Trophoblast cell (in vitro differentiated cells and primary cell): Measurements from ENCODE around the gene HCFC2.

Experiments used
- DNase-seq, 2 donors: peaks; one replicate each; pipeline ENCODE4 v3.0.0-alpha.2; 2016
- H2AFZ ChIP-seq: 2 replicates; pipeline ENCODE4 v1.6.1; 2013; ENCODE audit warnings: low read length, moderate library complexity, mild to moderate bottlenecking; ENCODE audit not compliant: insufficient read depth, poor library complexity
- H2AK5ac ChIP-seq: 2 replicates; pipeline ENCODE4 v1.6.1; 2013; ENCODE audit warnings: mild to moderate bottlenecking, low read length
- H2BK120ac ChIP-seq: 2 replicates; pipeline ENCODE4 v1.6.1; 2013; ENCODE audit warnings: low read length, mild to moderate bottlenecking, moderate library complexity; ENCODE audit not compliant: insufficient read depth, poor library complexity
- H2BK12ac ChIP-seq: 2 replicates; pipeline ENCODE4 v1.6.1; 2013; ENCODE audit warnings: mild to moderate bottlenecking, low read length, moderate library complexity
- H2BK5ac ChIP-seq: 2 replicates; pipeline ENCODE4 v1.6.1; 2013; ENCODE audit warnings: low read length, low read depth, moderate library complexity, mild to moderate bottlenecking; ENCODE audit not compliant: poor library complexity
- H3K14ac ChIP-seq: 2 replicates; pipeline ENCODE4 v1.6.1; 2013; ENCODE audit warnings: mild to moderate bottlenecking, low read length
- H3K18ac ChIP-seq: 2 replicates; pipeline ENCODE4 v1.6.1; 2013; ENCODE audit warnings: mild to moderate bottlenecking, low read length
- H3K23ac ChIP-seq: 2 replicates; pipeline ENCODE4 v1.6.1; 2013; ENCODE audit warnings: low read length
- H3K27ac ChIP-seq: 2 replicates; pipeline ENCODE4 v1.5.1; 2013; ENCODE audit warnings: low read depth, mild to moderate bottlenecking, inconsistent platforms, low read length, moderate library complexity
- H3K27me3 ChIP-seq: 2 replicates; pipeline ENCODE4 v1.6.1; 2013; ENCODE audit warnings: inconsistent platforms, mild to moderate bottlenecking, low read length, moderate library complexity; ENCODE audit not compliant: insufficient read depth
- H3K36me3 ChIP-seq, 2 experiments: 1 replicate in 1 of 2; 2 replicates in 1 of 2; pipeline ENCODE4 v1.6.1; 2013; ENCODE audit warnings: low read length in 2 of 2, mild to moderate bottlenecking in 2 of 2, moderate library complexity in 1 of 2; ENCODE audit not compliant: insufficient read depth in 2 of 2, control insufficient read depth in 1 of 2
- H3K4ac ChIP-seq: 2 replicates; pipeline ENCODE4 v1.6.1; 2013; ENCODE audit warnings: low read depth, mild to moderate bottlenecking, low read length, moderate library complexity
- H3K4me1 ChIP-seq, 2 experiments: 1 replicate in 1 of 2; 2 replicates in 1 of 2; pipeline ENCODE4 v1.6.1; 2013; ENCODE audit warnings: low read length in 2 of 2, mild to moderate bottlenecking in 2 of 2, moderate library complexity in 1 of 2; ENCODE audit not compliant: insufficient read depth in 2 of 2, control insufficient read depth in 1 of 2
- H3K4me2 ChIP-seq: 2 replicates; pipeline ENCODE4 v1.6.1; 2013; ENCODE audit warnings: inconsistent platforms, mild to moderate bottlenecking, low read length, moderate library complexity
- H3K4me3 ChIP-seq: 2 replicates; pipeline ENCODE4 v1.5.1; 2013; ENCODE audit warnings: mild to moderate bottlenecking, low read depth, low read length, inconsistent platforms
- H3K79me1 ChIP-seq: one replicate; pipeline ENCODE4 v1.6.1; 2013; ENCODE audit warnings: low read length
- H3K79me2 ChIP-seq: 2 replicates; pipeline ENCODE4 v1.6.1; 2013; ENCODE audit warnings: low read length, mild to moderate bottlenecking; ENCODE audit not compliant: control insufficient read depth, insufficient read depth, poor library complexity
- H3K9ac ChIP-seq: 2 replicates; pipeline ENCODE4 v1.6.1; 2013; ENCODE audit warnings: mild to moderate bottlenecking, low read length
- H3K9me3 ChIP-seq: 2 replicates; pipeline ENCODE4 v1.6.1; 2013; ENCODE audit warnings: low read depth, mild to moderate bottlenecking, control low read depth, inconsistent platforms, low read length; ENCODE audit not compliant: insufficient read depth
- H4K12ac ChIP-seq: 2 replicates; pipeline ENCODE4 v1.6.1; 2013; ENCODE audit warnings: low read depth, mild to moderate bottlenecking, low read length, moderate library complexity
- H4K8ac ChIP-seq: 2 replicates; pipeline ENCODE4 v1.6.1; 2013; ENCODE audit warnings: low read depth, mild to moderate bottlenecking, low read length, moderate library complexity
- H4K91ac ChIP-seq: one replicate; pipeline ENCODE4 v1.6.1; 2013; ENCODE audit warnings: low read depth, mild to moderate bottlenecking, low read length, moderate library complexity
- WGBS: extraction: QIAGEN DNeasy Blood & Tissue Kit; methylation state at CpG from one replicate; pipeline ENCODE4 v1.1.7; 2013; ENCODE audit warnings: missing lambda C conversion rate; ENCODE audit not compliant: insufficient read length, insufficient coverage; ENCODE audit errors: extremely low coverage; 5-methylcytosine and 5-hydroxymethylcytosine counted together

The HCFC2 gene

DNA sequence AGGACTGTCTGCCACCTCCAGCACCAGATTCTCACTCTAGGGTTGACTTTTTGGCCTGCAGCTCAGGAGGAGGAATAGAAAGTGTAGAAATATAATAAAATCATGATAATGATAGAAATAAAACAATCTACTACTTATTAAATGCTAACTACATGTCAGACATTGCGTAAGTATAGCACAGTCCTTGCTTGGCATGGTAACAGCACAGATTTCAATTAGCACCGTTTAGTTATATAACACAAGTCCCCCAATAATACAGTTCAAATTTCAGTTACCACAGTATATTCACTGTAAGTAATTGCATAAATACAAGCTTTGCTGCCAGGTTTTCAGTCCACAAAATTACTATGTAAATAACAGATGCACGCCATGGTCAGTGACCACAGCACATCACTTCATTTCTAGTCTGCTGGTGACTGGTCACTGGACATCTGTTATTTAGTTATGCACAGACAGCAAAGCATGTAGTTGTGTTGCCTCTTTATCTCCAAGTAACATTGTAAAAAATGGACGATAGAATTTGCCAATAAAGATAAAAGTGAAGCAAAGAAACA lies 7.8 kb upstream of the HCFC2 start:
- Histone ChIP-seq H4K8ac (no peak overlapping the region), H2BK12ac (no peak overlapping the region), H3K23ac (no peak overlapping the region), H3K36me3 (no peaks in the 10 kb centered on the region), H3K14ac (no peak overlapping the region), H3K4me1 (no peaks in the 10 kb centered on the region), H3K18ac (no peak overlapping the region), H3K4me2 (no peak overlapping the region), H2AK5ac (no peak overlapping the region), H3K4me3 (no peak overlapping the region), H4K91ac (no peak overlapping the region), H2BK120ac (no peak overlapping the region), H3K9me3 (no peaks in the 10 kb centered on the region), H2AFZ (no peak overlapping the region), H3K4ac (no peak overlapping the region), H3K27ac (no peak overlapping the region), H3K9ac (no peak overlapping the region), H3K27me3 (no peaks in the 10 kb centered on the region), H3K79me2 (no peaks in the 10 kb centered on the region), H4K12ac (no peak overlapping the region), H3K79me1 (no peaks in the 10 kb centered on the region), H2BK5ac (no peak overlapping the region)
- no CpG with 5 or more reads among the region's 4 CpGs for WGBS
- DNase-seq: no peak

DNA sequence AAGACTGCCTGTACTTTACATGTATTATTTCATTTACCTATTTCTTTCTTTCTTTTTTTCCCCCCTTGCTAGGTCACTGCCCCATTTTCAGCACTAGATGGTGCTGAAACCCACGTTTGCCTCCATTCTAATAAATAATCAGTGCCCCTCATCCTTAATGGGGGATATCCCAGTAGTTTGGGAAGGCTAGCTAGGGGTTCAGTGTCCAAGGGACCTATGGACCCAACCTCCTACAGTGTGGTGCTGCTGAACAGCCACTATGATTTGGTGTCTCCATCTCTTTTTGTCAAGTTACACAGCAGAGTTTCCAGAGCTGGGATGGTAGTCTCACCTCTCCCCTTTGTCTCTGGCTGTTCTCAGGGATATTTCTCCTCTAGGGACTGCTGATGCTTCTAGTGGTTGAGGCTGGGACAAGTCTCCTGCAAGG lies 6.5 kb upstream of the HCFC2 start:
- no peak overlapping the region for H2BK12ac ChIP-seq
- H3K9ac ChIP-seq: no peak overlapping the region
- no peaks in the 10 kb centered on the region for H3K79me2 ChIP-seq
- H4K12ac ChIP-seq: no peak overlapping the region
- H4K8ac ChIP-seq: no peak overlapping the region
- no CpG with 5 or more reads among the region's 1 CpG for WGBS
- peak in 1 of 2 donors; percentile 38 for DNase-seq
- H4K91ac ChIP-seq: no peak overlapping the region
- no peak overlapping the region for H2BK5ac ChIP-seq
- H3K4ac ChIP-seq: no peak overlapping the region
- H3K14ac ChIP-seq: no peak overlapping the region
- no peaks in the 10 kb centered on the region for H3K9me3 ChIP-seq
- no peaks in the 10 kb centered on the region for H3K36me3 ChIP-seq
- H3K4me2 ChIP-seq: no peak overlapping the region
- no peak overlapping the region for H2AFZ ChIP-seq
- H3K27me3 ChIP-seq: no peaks in the 10 kb centered on the region
- H3K27ac ChIP-seq: no peak overlapping the region
- no peaks in the 10 kb centered on the region for H3K79me1 ChIP-seq
- no peaks in the 10 kb centered on the region for H3K4me1 ChIP-seq
- H2BK120ac ChIP-seq: no peak overlapping the region
- no peak overlapping the region for H3K4me3 ChIP-seq
- H2AK5ac ChIP-seq: no peak overlapping the region
- no peak overlapping the region for H3K23ac ChIP-seq
- H3K18ac ChIP-seq: no peak overlapping the region

DNA sequence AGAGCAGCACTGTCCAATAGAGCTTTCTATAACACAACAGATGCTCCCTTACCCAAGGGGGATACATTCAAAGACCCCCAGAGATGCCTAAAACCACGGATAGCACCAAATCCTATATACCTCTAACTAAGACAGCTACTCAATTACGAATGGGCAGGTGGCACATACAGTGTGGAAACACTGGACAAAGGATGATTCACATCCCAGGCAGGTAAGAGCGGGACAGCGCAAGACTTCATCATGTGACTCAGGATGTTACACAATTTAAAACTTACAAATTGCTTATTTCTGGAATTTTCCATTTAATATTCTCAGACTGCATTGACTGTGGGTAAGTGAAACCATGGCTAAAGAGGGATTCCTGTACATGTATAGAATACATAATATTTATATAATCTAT lies 5.5 kb upstream of the HCFC2 start:
- H2BK5ac ChIP-seq: no peak overlapping the region
- no peak overlapping the region for H4K8ac ChIP-seq
- no peak overlapping the region for H3K4me3 ChIP-seq
- H4K91ac ChIP-seq: no peak overlapping the region
- H2AFZ ChIP-seq: no peak overlapping the region
- no peak overlapping the region for H4K12ac ChIP-seq
- no peaks in the 10 kb centered on the region for H3K27me3 ChIP-seq
- no peak overlapping the region for H3K4ac ChIP-seq
- H2BK120ac ChIP-seq: no peak overlapping the region
- no peak overlapping the region for H3K18ac ChIP-seq
- no peak overlapping the region for H3K23ac ChIP-seq
- H3K4me2 ChIP-seq: no peak overlapping the region
- H3K9me3 ChIP-seq: no peaks in the 10 kb centered on the region
- no peak overlapping the region for H2BK12ac ChIP-seq
- no peaks in the 10 kb centered on the region for H3K36me3 ChIP-seq
- no peaks in the 10 kb centered on the region for H3K4me1 ChIP-seq
- no peak overlapping the region for H3K9ac ChIP-seq
- H3K14ac ChIP-seq: no peak overlapping the region
- peaks cover under 1% of the 10 kb centered on the region for H3K79me2 ChIP-seq
- WGBS: no CpG with 5 or more reads among the region's 4 CpGs
- DNase-seq: peak; percentile 73 to 92
- no peak overlapping the region for H3K27ac ChIP-seq
- no peak overlapping the region for H2AK5ac ChIP-seq
- peaks cover 3% of the 10 kb centered on the region for H3K79me1 ChIP-seq

DNA sequence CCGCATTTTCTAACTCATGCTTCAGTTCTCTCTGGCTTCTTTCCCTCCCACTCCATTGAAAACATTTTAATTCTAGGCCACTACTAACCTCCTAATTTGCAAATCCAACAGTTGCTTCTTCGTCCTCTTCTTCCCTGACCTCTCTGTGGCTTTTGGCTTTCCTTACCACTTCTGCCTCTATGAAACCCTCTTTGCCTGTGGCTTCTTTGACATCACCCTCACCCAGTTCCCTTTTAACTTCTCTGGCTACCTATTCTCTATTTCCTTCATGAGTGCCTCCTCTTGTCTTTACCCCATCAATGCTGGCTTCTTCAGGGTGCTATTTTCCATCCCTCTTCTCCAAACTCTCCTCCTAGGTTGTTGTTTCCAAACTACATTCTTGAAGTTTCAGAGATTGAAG lies 4.4 kb upstream of the HCFC2 start:
- WGBS: no CpG with 5 or more reads among the region's 2 CpGs

More for the DNA sequence above, 4.4 kb upstream of the HCFC2 start:
- no peaks in the 10 kb centered on the region for H3K9me3 ChIP-seq
- no peak overlapping the region for H2AFZ ChIP-seq
- H2AK5ac ChIP-seq: no peak overlapping the region
- no peak overlapping the region for H3K27ac ChIP-seq
- H3K4me3 ChIP-seq: no peak overlapping the region
- no peak overlapping the region for H3K14ac ChIP-seq
- no peak overlapping the region for H2BK5ac ChIP-seq
- no peak for DNase-seq
- no peak overlapping the region for H2BK120ac ChIP-seq
- H4K8ac ChIP-seq: no peak overlapping the region
- no peak overlapping the region for H3K9ac ChIP-seq
- H3K4me2 ChIP-seq: no peak overlapping the region
- H3K4ac ChIP-seq: no peak overlapping the region
- H3K18ac ChIP-seq: no peak overlapping the region
- H4K91ac ChIP-seq: no peak overlapping the region
- no peak overlapping the region for H3K23ac ChIP-seq
- no peak overlapping the region for H2BK12ac ChIP-seq
- peaks cover 11% of the 10 kb centered on the region for H3K79me1 ChIP-seq
- H3K27me3 ChIP-seq: no peaks in the 10 kb centered on the region
- peaks cover 5% of the 10 kb centered on the region for H3K79me2 ChIP-seq
- no peak overlapping the region for H4K12ac ChIP-seq
- no peaks in the 10 kb centered on the region for H3K36me3 ChIP-seq
- no peaks in the 10 kb centered on the region for H3K4me1 ChIP-seq
